Measurements from ENCODE around the gene TYW1B. TPM values are rescaled to one million over a fixed set of nuclear protein-coding genes. Genes with fewer than 3 reads are reported as not detected.
"Not testable (repeated sequence)": the region's sequence is repeated elsewhere in the genome, so short reads cannot be mapped to it uniquely, and the experiment has no call there.

Gene TYW1B
- total RNA-seq, 1 experiment from 2014 or later = 5.5 TPM

GRCh38 chr7:72577107-72577506 lies 250.9 kb downstream of the TYW1B start:
- Histone ChIP-seq H3K27ac (ENCODE audit: insufficient read length, low read depth, low read length) (no peak overlapping the region), H4K91ac (ENCODE audit: insufficient read length, low read depth, low read length) (no peak overlapping the region), H2BK20ac (ENCODE audit: low read depth, low read length, poor library complexity, severe bottlenecking) (no peak overlapping the region), H2BK5ac (ENCODE audit: insufficient read length, low read length) (no peak overlapping the region), H3K9ac (ENCODE audit: extremely low read depth, insufficient read length, low read length) (no peak overlapping the region), H2AK5ac (ENCODE audit: insufficient read length, low read length) (no peak overlapping the region), H3K23ac (ENCODE audit: insufficient read length, low read depth, low read length) (no peak overlapping the region), H3K4me2 (ENCODE audit: insufficient read depth, insufficient read length, low read length) (no peak overlapping the region), H2BK120ac (ENCODE audit: low read depth, low read length, poor library complexity, severe bottlenecking) (no peak overlapping the region), H3K27me3 (ENCODE audit: insufficient read depth, low read length) (no peaks in the 10 kb centered on the region), H3K56ac (ENCODE audit: insufficient read length, low read depth, low read length) (no peak overlapping the region), H4K20me1 (ENCODE audit: control insufficient read depth, insufficient read depth, insufficient read length) (no peaks in the 10 kb centered on the region), H3K4ac (ENCODE audit: low read depth, low read length) (no peak overlapping the region), H3K4me1 (ENCODE audit: insufficient read depth, low read length) (no peaks in the 10 kb centered on the region), H2AFZ (ENCODE audit: low read length) (no peak overlapping the region), H3K79me2 (ENCODE audit: insufficient read depth, low read length) (no peaks in the 10 kb centered on the region), H3K9me3 (ENCODE audit: control insufficient read depth, low read depth, low read length) (no peaks in the 10 kb centered on the region), H3K79me1 (ENCODE audit: insufficient read depth, low read depth, low read length, poor library complexity, severe bottlenecking) (no peaks in the 10 kb centered on the region), H3K18ac (ENCODE audit: insufficient read length, low read depth, low read length) (no peak overlapping the region), H2BK12ac (ENCODE audit: insufficient read length, low read depth, low read length) (no peak overlapping the region), H3K14ac (ENCODE audit: insufficient read depth, low read length) (no peak overlapping the region), H4K8ac (replicated peaks; ENCODE audit: insufficient read length, low read depth, low read length) (no peak overlapping the region), H3K23me2 (ENCODE audit: insufficient read length, low read depth, low read length, poor library complexity, severe bottlenecking) (no peaks in the 10 kb centered on the region), H3T11ph (ENCODE audit: low read length) (no peak overlapping the region), H2BK15ac (ENCODE audit: low read depth, low read length) (no peak overlapping the region), H4K5ac (ENCODE audit: insufficient read length, low read depth, low read length) (no peak overlapping the region)
- peak overlapping the region in 2 of 3 experiments; percentile 79 to 80; a peak in 2 of 7 replicates for H3K27ac Mint-ChIP-seq
- H3K36me3 Mint-ChIP-seq (ENCODE audit: insufficient read depth in 1 of 3, low read depth in 3 of 3) = peaks cover 0 to 4% (median 3%) of the 10 kb centered on the region in 3 experiments; a peak in 2 of 7 replicates
- no peak overlapping the region for H3K4me3 Mint-ChIP-seq
- H3K4me1 Mint-ChIP-seq = peaks cover 8 to 16% of the 10 kb centered on the region in 2 experiments
- no peak for DNase-seq
- no peaks in the 10 kb centered on the region for H3K27me3 Mint-ChIP-seq (ENCODE audit: low read depth)
- no peak for TF ChIP-seq CTCF (conservative IDR thresholded peaks at IDR 0.05)
- H3K9me3 Mint-ChIP-seq = no peaks in the 10 kb centered on the region
- no CpG with 5 or more reads among the region's 2 CpGs for WGBS (ENCODE audit: extremely low coverage, insufficient read length, low lambda C conversion rate)

- H3K9me3 Mint-ChIP-seq = peaks cover 19 to 22% of the 10 kb centered on the region in 2 experiments
- WGBS (ENCODE audit: extremely low coverage, insufficient read length, low lambda C conversion rate) = no CpG with 5 or more reads among the region's 3 CpGs
- H2AK5ac ChIP-seq (ENCODE audit: insufficient read length, low read length); H3K4me3 Mint-ChIP-seq; H2BK20ac ChIP-seq (ENCODE audit: low read depth, low read length, poor library complexity, severe bottlenecking); H4K8ac ChIP-seq (replicated peaks; ENCODE audit: insufficient read length, low read depth, low read length); H3K9ac ChIP-seq (ENCODE audit: extremely low read depth, insufficient read length, low read length); H3K27me3 Mint-ChIP-seq (ENCODE audit: low read depth); H3K9me3 ChIP-seq (ENCODE audit: control insufficient read depth, low read depth, low read length); H3K4me2 ChIP-seq (ENCODE audit: insufficient read depth, insufficient read length, low read length); H3K14ac ChIP-seq (ENCODE audit: insufficient read depth, low read length); H2BK15ac ChIP-seq (ENCODE audit: low read depth, low read length); H2BK12ac ChIP-seq (ENCODE audit: insufficient read length, low read depth, low read length); H3K79me1 ChIP-seq (ENCODE audit: insufficient read depth, low read depth, low read length, poor library complexity, severe bottlenecking); H3K18ac ChIP-seq (ENCODE audit: insufficient read length, low read depth, low read length); H3K4ac ChIP-seq (ENCODE audit: low read depth, low read length); H3K56ac ChIP-seq (ENCODE audit: insufficient read length, low read depth, low read length); H3K23ac ChIP-seq (ENCODE audit: insufficient read length, low read depth, low read length); H3K79me2 ChIP-seq (ENCODE audit: insufficient read depth, low read length); H3K27me3 ChIP-seq (ENCODE audit: insufficient read depth, low read length); H4K5ac ChIP-seq (ENCODE audit: insufficient read length, low read depth, low read length); DNase-seq; H2BK5ac ChIP-seq (ENCODE audit: insufficient read length, low read length); H3K27ac Mint-ChIP-seq; H3K23me2 ChIP-seq (ENCODE audit: insufficient read length, low read depth, low read length, poor library complexity, severe bottlenecking); H4K20me1 ChIP-seq (ENCODE audit: control insufficient read depth, insufficient read depth, insufficient read length); H2BK120ac ChIP-seq (ENCODE audit: low read depth, low read length, poor library complexity, severe bottlenecking); H4K91ac ChIP-seq (ENCODE audit: insufficient read length, low read depth, low read length); H3K4me1 ChIP-seq (ENCODE audit: insufficient read depth, low read length); H3K27ac ChIP-seq (ENCODE audit: insufficient read length, low read depth, low read length); H3T11ph ChIP-seq (ENCODE audit: low read length); H2AFZ ChIP-seq (ENCODE audit: low read length): not testable (repeated sequence)
- peaks cover 9 to 14% of the 10 kb centered on the region in 2 experiments for H3K4me1 Mint-ChIP-seq
- peaks cover 10 to 17% (median 13%) of the 10 kb centered on the region in 3 experiments for H3K36me3 Mint-ChIP-seq (ENCODE audit: insufficient read depth in 1 of 3, low read depth in 3 of 3)
Observed at GRCh38 chr7:72561988-72562387, 266.0 kb downstream of the TYW1B start.

All from H9 (cell line).